ENCODE results near the gene SPATA2. TPM values are rescaled to one million over a fixed set of nuclear protein-coding genes. Genes with fewer than 3 reads are reported as not detected.

The SPATA2 gene
- polyA plus RNA-seq, 2 donors: 2.6 to 3.6 TPM

DNA sequence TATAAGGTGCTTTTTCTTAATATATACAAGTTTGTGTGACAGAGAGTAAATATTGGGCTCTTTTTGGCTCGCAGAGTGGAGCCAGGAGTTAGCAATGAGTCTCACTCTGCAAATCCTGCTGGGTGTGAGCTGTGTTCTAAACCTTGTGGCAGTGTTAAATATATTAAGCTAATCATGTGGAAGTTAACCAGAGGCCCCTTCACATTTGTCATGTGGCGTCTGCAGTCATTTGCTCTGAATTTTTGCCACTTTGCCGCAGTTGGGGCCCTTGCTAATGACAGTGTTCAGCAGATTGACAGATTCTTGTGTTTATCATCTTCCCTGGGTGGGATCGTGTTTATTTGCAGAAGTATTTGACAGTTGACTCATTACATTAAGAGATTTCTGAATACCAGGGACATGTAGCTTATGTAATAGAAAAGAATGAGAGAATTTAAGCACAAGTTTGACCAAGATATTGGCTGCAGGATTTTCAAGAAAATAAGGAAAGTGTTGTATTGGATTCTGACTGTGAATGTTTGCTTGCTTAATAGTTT, 37.9 kb downstream of the SPATA2 start:
- Histone ChIP-seq H3K27ac (ENCODE audit: low read depth in 2 of 2, low read length in 1 of 2) (no peak overlapping the region), H3K27me3 (ENCODE audit: control insufficient read depth in 1 of 2, insufficient read depth in 2 of 2, low read length in 2 of 2) (no peaks in the 10 kb centered on the region), H3K4me1 (ENCODE audit: control insufficient read depth in 2 of 2, insufficient read depth in 2 of 2, low read length in 1 of 2) (no peaks in the 10 kb centered on the region), H3K4me3 (ENCODE audit: low read depth in 1 of 2, low read length in 2 of 2) (no peak overlapping the region), H3K36me3 (ENCODE audit: control insufficient read depth in 2 of 2, insufficient read depth in 2 of 2, low read length in 1 of 2) (peaks cover 3 to 20% of the 10 kb centered on the region in 2 donors), H3K9me3 (ENCODE audit: control insufficient read depth in 2 of 2, insufficient read depth in 1 of 2, low read depth in 1 of 2, low read length in 1 of 2) (no peaks in the 10 kb centered on the region)
- 66 to 77% methylated on average over 4 of the region's 4 CpGs for whole genome bisulfite sequencing, 2 donors

DNA sequence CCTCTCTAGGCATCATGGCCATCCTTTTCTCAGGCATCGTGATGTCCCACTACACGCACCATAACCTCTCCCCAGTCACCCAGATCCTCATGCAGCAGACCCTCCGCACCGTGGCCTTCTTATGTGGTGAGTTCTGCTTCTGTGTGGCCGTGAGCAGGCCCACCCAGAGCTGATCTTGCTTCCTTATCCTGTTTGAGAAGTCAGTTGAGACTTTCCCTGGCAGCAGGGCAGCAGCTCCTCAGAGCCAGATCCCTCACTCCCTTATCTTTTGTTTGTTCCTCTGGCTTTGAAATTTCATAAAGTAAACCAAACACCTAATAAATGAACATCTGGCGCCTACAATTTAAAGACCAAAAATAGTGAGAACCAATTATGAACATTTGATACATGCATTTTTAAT, 40.6 kb downstream of the SPATA2 start:
- no peak overlapping the region for H3K27ac ChIP-seq (ENCODE audit: low read depth in 2 of 2, low read length in 1 of 2)
- H3K4me3 ChIP-seq (ENCODE audit: low read depth in 1 of 2, low read length in 2 of 2): no peak overlapping the region
- peaks cover 0 to 12% of the 10 kb centered on the region in 2 donors for H3K36me3 ChIP-seq (ENCODE audit: control insufficient read depth in 2 of 2, insufficient read depth in 2 of 2, low read length in 1 of 2)
- no peaks in the 10 kb centered on the region for H3K27me3 ChIP-seq (ENCODE audit: control insufficient read depth in 1 of 2, insufficient read depth in 2 of 2, low read length in 2 of 2)
- WGBS, 2 donors: 77 to 93% methylated on average over 6 of the region's 6 CpGs
- H3K9me3 ChIP-seq (ENCODE audit: control insufficient read depth in 2 of 2, insufficient read depth in 1 of 2, low read depth in 1 of 2, low read length in 1 of 2): no peaks in the 10 kb centered on the region
- no peaks in the 10 kb centered on the region for H3K4me1 ChIP-seq (ENCODE audit: control insufficient read depth in 2 of 2, insufficient read depth in 2 of 2, low read length in 1 of 2)

DNA sequence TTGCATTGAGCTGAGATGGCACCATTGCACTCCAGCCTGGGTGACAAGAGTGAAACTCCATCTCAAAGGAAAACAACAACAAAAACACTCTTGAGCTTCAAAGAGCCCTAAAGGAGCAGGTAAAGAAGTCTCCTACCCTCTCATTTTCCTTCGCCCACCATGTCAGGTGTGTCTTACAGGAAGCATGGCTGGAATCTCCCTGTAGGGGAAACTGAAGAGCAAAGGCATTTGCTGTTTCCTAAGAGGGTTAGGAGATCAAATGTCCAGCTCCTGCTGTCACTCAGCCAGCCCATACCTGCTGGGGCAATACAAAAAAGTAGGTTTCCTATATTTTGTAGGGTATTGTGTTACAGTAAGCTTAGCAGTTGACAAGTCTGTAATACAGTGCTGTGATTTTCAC, 43.3 kb downstream of the SPATA2 start:
- Histone ChIP-seq H3K27me3 (ENCODE audit: control insufficient read depth in 1 of 2, insufficient read depth in 2 of 2, low read length in 2 of 2) (no peaks in the 10 kb centered on the region), H3K4me1 (ENCODE audit: control insufficient read depth in 2 of 2, insufficient read depth in 2 of 2, low read length in 1 of 2) (no peaks in the 10 kb centered on the region), H3K9me3 (ENCODE audit: control insufficient read depth in 2 of 2, insufficient read depth in 1 of 2, low read depth in 1 of 2, low read length in 1 of 2) (no peaks in the 10 kb centered on the region), H3K36me3 (ENCODE audit: control insufficient read depth in 2 of 2, insufficient read depth in 2 of 2, low read length in 1 of 2) (peaks cover 0 to 20% of the 10 kb centered on the region in 2 donors), H3K4me3 (ENCODE audit: low read depth in 1 of 2, low read length in 2 of 2) (no peak overlapping the region), H3K27ac (ENCODE audit: low read depth in 2 of 2, low read length in 1 of 2) (no peak overlapping the region)
- 98 to 100% methylated on average over 1 of the region's 1 CpG for WGBS, 2 donors

DNA sequence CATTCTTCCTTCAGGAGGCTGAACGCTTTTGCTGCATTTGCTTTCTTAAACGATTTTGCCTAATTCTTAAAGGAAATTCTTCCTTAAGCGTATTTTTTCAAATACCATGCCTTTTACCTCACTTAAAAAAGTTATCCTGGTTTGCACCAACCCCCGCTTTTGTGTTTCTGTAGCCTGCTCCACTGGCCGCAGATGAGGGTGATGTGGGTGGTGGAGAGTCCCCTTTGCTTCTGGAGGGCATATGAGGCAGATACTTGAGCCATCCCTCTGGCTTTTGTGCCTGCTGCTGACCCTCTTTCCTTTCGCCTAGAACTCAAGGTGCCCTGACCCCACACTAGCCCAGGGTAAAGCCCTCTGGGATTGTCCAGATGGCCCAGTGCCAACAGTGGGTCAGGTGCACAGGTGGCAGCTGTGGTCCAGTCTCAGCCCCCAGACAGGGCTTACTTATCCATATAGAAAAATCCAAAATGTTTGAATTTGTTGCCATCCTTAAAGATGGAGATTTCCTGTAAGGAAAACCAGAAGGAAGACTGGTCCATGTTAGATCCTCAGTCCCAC, 43.9 kb downstream of the SPATA2 start:
- Histone ChIP-seq H3K27me3 (ENCODE audit: control insufficient read depth in 1 of 2, insufficient read depth in 2 of 2, low read length in 2 of 2) (no peaks in the 10 kb centered on the region), H3K27ac (ENCODE audit: low read depth in 2 of 2, low read length in 1 of 2) (no peak overlapping the region), H3K9me3 (ENCODE audit: control insufficient read depth in 2 of 2, insufficient read depth in 1 of 2, low read depth in 1 of 2, low read length in 1 of 2) (no peaks in the 10 kb centered on the region), H3K4me1 (ENCODE audit: control insufficient read depth in 2 of 2, insufficient read depth in 2 of 2, low read length in 1 of 2) (no peaks in the 10 kb centered on the region), H3K4me3 (ENCODE audit: low read depth in 1 of 2, low read length in 2 of 2) (no peak overlapping the region), H3K36me3 (ENCODE audit: control insufficient read depth in 2 of 2, insufficient read depth in 2 of 2, low read length in 1 of 2) (peaks cover 0 to 20% of the 10 kb centered on the region in 2 donors)
- WGBS, 2 donors: 92 to 97% methylated on average over 6 of the region's 6 CpGs

DNA sequence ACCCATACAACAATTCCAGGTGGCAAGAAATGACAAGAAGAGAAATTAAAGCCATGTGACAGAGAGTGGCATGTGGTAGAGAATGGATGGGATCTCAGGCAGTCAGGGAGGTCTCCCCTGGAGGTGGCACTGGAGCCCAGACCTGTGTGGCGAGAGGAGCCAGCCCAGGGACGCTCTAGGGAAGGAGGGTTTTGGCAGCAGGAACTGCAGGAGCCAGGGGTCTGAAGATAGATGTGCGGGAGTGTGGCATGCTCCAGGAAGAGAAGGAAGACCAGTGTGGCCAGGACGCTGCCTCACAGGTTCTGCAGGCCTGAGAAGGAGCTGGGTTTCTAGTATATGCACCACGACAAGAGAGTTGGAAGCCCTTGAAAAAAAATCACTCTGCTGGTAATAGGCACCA, 45.1 kb downstream of the SPATA2 start:
- WGBS, 2 donors: 94% methylated on average over 5 of the region's 5 CpGs
- Histone ChIP-seq H3K4me1 (ENCODE audit: control insufficient read depth in 2 of 2, insufficient read depth in 2 of 2, low read length in 1 of 2) (no peaks in the 10 kb centered on the region), H3K27ac (ENCODE audit: low read depth in 2 of 2, low read length in 1 of 2) (no peak overlapping the region), H3K36me3 (ENCODE audit: control insufficient read depth in 2 of 2, insufficient read depth in 2 of 2, low read length in 1 of 2) (peaks cover 6 to 17% of the 10 kb centered on the region in 2 donors), H3K4me3 (ENCODE audit: low read depth in 1 of 2, low read length in 2 of 2) (no peak overlapping the region), H3K9me3 (ENCODE audit: control insufficient read depth in 2 of 2, insufficient read depth in 1 of 2, low read depth in 1 of 2, low read length in 1 of 2) (no peaks in the 10 kb centered on the region), H3K27me3 (ENCODE audit: control insufficient read depth in 1 of 2, insufficient read depth in 2 of 2, low read length in 2 of 2) (no peaks in the 10 kb centered on the region)

DNA sequence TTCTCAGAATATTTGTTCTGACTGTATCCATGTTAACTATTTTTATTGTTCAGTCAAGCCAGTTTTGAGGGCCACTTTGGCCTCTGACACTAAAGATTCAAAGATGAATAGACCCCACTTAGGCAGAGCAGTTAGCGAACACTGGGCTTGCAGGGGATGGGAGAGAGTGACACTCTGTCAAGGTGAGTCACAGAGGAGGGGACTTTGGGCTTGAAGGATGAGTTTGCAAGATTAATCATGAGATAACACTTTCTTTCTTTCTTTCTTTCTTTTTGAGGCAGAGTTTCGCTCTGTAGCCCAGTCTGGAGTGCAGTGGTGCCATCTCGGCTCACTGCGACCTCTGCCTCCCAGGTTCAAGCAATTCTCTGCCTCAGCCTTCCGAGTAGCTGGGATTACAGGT, 46.4 kb downstream of the SPATA2 start:
- H3K27me3 ChIP-seq (ENCODE audit: control insufficient read depth in 1 of 2, insufficient read depth in 2 of 2, low read length in 2 of 2): no peaks in the 10 kb centered on the region
- H3K4me1 ChIP-seq (ENCODE audit: control insufficient read depth in 2 of 2, insufficient read depth in 2 of 2, low read length in 1 of 2): no peaks in the 10 kb centered on the region
- H3K27ac ChIP-seq (ENCODE audit: low read depth in 2 of 2, low read length in 1 of 2): no peak overlapping the region
- no peak overlapping the region for H3K4me3 ChIP-seq (ENCODE audit: low read depth in 1 of 2, low read length in 2 of 2)
- WGBS, 2 donors: 82 to 93% methylated on average over 5 of the region's 5 CpGs
- H3K36me3 ChIP-seq (ENCODE audit: control insufficient read depth in 2 of 2, insufficient read depth in 2 of 2, low read length in 1 of 2): peaks cover 10 to 19% of the 10 kb centered on the region in 2 donors
- no peaks in the 10 kb centered on the region for H3K9me3 ChIP-seq (ENCODE audit: control insufficient read depth in 2 of 2, insufficient read depth in 1 of 2, low read depth in 1 of 2, low read length in 1 of 2)

DNA sequence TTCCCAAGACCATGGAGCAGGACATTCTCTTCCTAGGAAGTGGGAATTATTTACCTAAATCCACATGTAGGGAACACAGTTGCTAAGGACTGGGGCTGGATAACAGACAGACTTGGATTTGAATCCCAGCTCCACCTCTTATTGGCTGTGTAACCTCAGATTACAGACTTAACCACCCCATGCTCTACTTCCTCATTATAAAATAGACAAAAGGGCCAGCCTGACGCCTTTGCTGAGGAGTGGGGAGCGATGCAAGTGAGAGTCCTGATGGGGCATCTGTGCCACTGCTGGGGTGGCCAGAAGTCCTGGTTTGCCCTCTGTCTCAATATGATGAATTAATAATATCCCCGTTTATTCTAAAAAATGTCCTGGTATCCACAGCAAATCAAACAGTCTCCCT, 46.8 kb downstream of the SPATA2 start:
- Histone ChIP-seq H3K4me1 (ENCODE audit: control insufficient read depth in 2 of 2, insufficient read depth in 2 of 2, low read length in 1 of 2) (no peaks in the 10 kb centered on the region), H3K36me3 (ENCODE audit: control insufficient read depth in 2 of 2, insufficient read depth in 2 of 2, low read length in 1 of 2) (peaks cover 12 to 19% of the 10 kb centered on the region in 2 donors), H3K4me3 (ENCODE audit: low read depth in 1 of 2, low read length in 2 of 2) (no peak overlapping the region), H3K27me3 (ENCODE audit: control insufficient read depth in 1 of 2, insufficient read depth in 2 of 2, low read length in 2 of 2) (no peaks in the 10 kb centered on the region), H3K27ac (ENCODE audit: low read depth in 2 of 2, low read length in 1 of 2) (no peak overlapping the region), H3K9me3 (ENCODE audit: control insufficient read depth in 2 of 2, insufficient read depth in 1 of 2, low read depth in 1 of 2, low read length in 1 of 2) (no peaks in the 10 kb centered on the region)
- WGBS, 2 donors: 78 to 90% methylated on average over 3 of the region's 3 CpGs

DNA sequence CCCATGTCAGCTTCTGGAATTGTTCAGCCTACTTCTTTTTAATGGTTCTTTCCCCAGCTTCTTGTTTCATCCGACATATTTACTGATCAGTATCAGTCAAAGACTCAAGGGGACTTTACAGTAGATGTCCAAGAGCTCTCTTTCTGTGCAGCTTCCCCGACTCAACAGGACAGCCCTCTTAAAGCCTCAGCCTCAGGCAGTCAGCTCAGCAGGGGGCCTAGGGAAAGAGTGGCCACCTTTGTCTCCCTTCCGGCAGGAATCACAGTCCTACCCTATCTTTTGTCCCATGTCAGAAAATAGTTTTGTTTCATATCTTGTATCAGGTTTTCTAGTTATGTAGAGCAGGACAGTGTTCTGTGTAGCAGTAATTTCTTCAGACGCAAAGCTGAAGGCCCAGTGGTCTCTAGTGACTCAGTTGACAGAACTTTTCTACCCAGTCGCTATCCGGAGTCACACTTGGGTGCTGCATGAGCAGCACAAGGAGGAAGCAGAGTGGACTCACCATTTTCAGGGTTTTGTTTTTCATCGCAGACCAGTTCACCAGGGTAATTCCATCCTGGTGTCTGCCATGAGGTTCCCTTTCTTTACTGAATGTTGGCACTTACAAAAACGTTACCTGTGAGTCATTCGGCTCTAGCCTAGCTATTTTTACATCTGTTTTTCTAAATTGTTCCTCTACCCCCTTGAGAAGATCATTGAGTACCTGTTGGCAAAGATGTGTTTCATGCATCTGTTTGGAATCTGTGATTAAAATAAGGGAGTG, 47.7 kb downstream of the SPATA2 start:
- 81 to 88% methylated on average over 9 of the region's 9 CpGs for WGBS, 2 donors
- no peak overlapping the region for H3K4me3 ChIP-seq (ENCODE audit: low read depth in 1 of 2, low read length in 2 of 2)
- no peak overlapping the region for H3K27ac ChIP-seq (ENCODE audit: low read depth in 2 of 2, low read length in 1 of 2)
- H3K4me1 ChIP-seq (ENCODE audit: control insufficient read depth in 2 of 2, insufficient read depth in 2 of 2, low read length in 1 of 2): no peaks in the 10 kb centered on the region
- H3K27me3 ChIP-seq (ENCODE audit: control insufficient read depth in 1 of 2, insufficient read depth in 2 of 2, low read length in 2 of 2): no peaks in the 10 kb centered on the region
- no peaks in the 10 kb centered on the region for H3K9me3 ChIP-seq (ENCODE audit: control insufficient read depth in 2 of 2, insufficient read depth in 1 of 2, low read depth in 1 of 2, low read length in 1 of 2)
- peaks cover 12 to 19% of the 10 kb centered on the region in 2 donors for H3K36me3 ChIP-seq (ENCODE audit: control insufficient read depth in 2 of 2, insufficient read depth in 2 of 2, low read length in 1 of 2)

DNA sequence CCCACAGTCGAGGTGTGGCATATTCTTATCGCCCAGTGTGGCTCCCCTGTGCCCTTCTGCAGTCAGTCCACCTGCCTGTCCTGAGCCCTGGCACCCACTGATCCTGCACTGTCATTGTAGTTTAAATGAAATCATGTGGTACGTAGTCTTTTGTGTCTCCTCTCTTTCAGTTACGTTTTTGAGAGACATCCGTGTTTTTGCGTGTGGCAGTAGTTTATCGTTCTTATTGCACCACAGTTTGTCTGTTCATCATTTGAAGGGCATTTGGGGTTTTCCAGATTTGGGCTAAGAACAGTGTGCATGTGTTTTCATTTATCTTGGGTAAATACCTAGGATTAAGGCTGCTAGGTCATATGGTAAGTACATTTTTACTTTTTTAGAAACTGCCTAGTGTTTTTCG, 49.3 kb downstream of the SPATA2 start:
- Histone ChIP-seq H3K27ac (ENCODE audit: low read depth in 2 of 2, low read length in 1 of 2) (no peak overlapping the region), H3K36me3 (ENCODE audit: control insufficient read depth in 2 of 2, insufficient read depth in 2 of 2, low read length in 1 of 2) (peaks cover 12 to 18% of the 10 kb centered on the region in 2 donors), H3K4me1 (ENCODE audit: control insufficient read depth in 2 of 2, insufficient read depth in 2 of 2, low read length in 1 of 2) (no peaks in the 10 kb centered on the region), H3K9me3 (ENCODE audit: control insufficient read depth in 2 of 2, insufficient read depth in 1 of 2, low read depth in 1 of 2, low read length in 1 of 2) (no peaks in the 10 kb centered on the region), H3K27me3 (ENCODE audit: control insufficient read depth in 1 of 2, insufficient read depth in 2 of 2, low read length in 2 of 2) (no peaks in the 10 kb centered on the region), H3K4me3 (ENCODE audit: low read depth in 1 of 2, low read length in 2 of 2) (no peak overlapping the region)
- 76 to 80% methylated on average over 8 of the region's 8 CpGs for WGBS, 2 donors

DNA sequence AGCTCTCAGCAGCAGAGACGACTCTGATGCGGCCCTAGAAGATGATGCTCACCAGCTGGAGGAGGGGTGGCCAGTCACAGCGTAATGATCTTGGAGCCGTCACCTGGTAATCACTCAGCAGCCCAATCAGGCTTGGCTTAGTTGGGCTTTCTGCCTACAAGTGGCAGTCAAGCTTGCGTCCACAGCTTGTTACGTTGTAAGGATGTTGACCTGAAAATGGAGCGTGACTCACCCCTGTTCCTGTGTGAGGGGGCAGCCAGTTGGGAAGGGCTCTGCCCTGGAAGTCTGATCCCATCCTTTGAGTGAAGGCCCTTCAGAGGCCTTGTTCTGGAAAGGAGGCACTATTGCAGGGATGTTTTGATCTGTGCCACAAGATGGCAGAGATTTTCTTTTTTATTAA, 49.8 kb downstream of the SPATA2 start:
- Histone ChIP-seq H3K36me3 (ENCODE audit: control insufficient read depth in 2 of 2, insufficient read depth in 2 of 2, low read length in 1 of 2) (peaks cover 12 to 20% of the 10 kb centered on the region in 2 donors), H3K27me3 (ENCODE audit: control insufficient read depth in 1 of 2, insufficient read depth in 2 of 2, low read length in 2 of 2) (no peaks in the 10 kb centered on the region), H3K27ac (ENCODE audit: low read depth in 2 of 2, low read length in 1 of 2) (no peak overlapping the region), H3K9me3 (ENCODE audit: control insufficient read depth in 2 of 2, insufficient read depth in 1 of 2, low read depth in 1 of 2, low read length in 1 of 2) (no peaks in the 10 kb centered on the region), H3K4me1 (ENCODE audit: control insufficient read depth in 2 of 2, insufficient read depth in 2 of 2, low read length in 1 of 2) (no peaks in the 10 kb centered on the region), H3K4me3 (ENCODE audit: low read depth in 1 of 2, low read length in 2 of 2) (no peak overlapping the region)
- WGBS, 2 donors: 84% methylated on average over 7 of the region's 7 CpGs
